Adrenal gland (tissue), 12 donors: Measurements from ENCODE around the gene FXYD5. TPM values are rescaled to one million over a fixed set of nuclear protein-coding genes. Genes with fewer than 3 reads are reported as not detected.

ENCODE experiments used
- DNase-seq, 7 donors: peaks; one replicate each; pipeline ENCODE4 v3.0.0-alpha.2; 2019 to 2020
- H3K27ac ChIP-seq, 5 donors: fragments of 200-600 bp; sonication (generic) in 4 of 5; 1 replicate in 3 of 5; 2 replicates in 2 of 5; pipeline versions ENCODE4 v1.5.1 to v1.8.0; 2016 to 2020; ENCODE audit warnings: mild to moderate bottlenecking in 1 of 5
- H3K27me3 ChIP-seq: fragments of 200-600 bp; 2 replicates; pipeline ENCODE4 v1.8.0; 2021
- H3K36me3 ChIP-seq, 2 donors: fragments of 200-600 bp; replicated peaks in 1 of 2; 1 replicate in 1 of 2; 2 replicates in 1 of 2; pipeline versions ENCODE4 v1.5.1 to v1.8.0; 2018 to 2022
- H3K4me1 ChIP-seq, 2 donors: fragments of 200-600 bp; replicated peaks in 1 of 2; 1 replicate in 1 of 2; 2 replicates in 1 of 2; pipeline versions ENCODE4 v1.5.1 to v1.8.0; 2018 to 2021
- H3K4me3 ChIP-seq, 4 donors: fragments of 200-600 bp; sonication (generic) in 3 of 4; one replicate each; pipeline ENCODE4 v1.5.1; 2016 to 2018
- H3K9me3 ChIP-seq, 3 donors: fragments of 200-600 bp; sonication (generic) in 1 of 3; replicated peaks in 1 of 3; 1 replicate in 2 of 3; 2 replicates in 1 of 3; pipeline versions ENCODE4 v1.5.1 to v1.8.0; 2016 to 2021
- POLR2A ChIP-seq, 2 donors: fragments of 450-650 bp; IDR thresholded peaks; one replicate each; pipeline ENCODE4 v1.6.1; 2017; ENCODE audit warnings: antibody characterized with exemption in 2 of 2, mild to moderate bottlenecking in 2 of 2, moderate library complexity in 1 of 2
- WGBS, 4 donors: extraction: QIAGEN DNeasy Blood & Tissue Kit in 2 of 4; methylation state at CpG; one replicate each; pipeline versions ENCODE4 v1.1.5 to v1.1.7; 2013 to 2017; 5-methylcytosine and 5-hydroxymethylcytosine counted together
- intact Hi-C, 2 donors: fragments of 100-400 bp; cut with DNase I; formaldehyde crosslinking; loops; one replicate each; pipeline versions ENCODE4 v1.14.1 to v1.15.0; 2022 to 2023
- polyA plus RNA-seq, 3 donors: library from polyadenylated mRNA; stranded (reverse); fragments of 200-250 nt in 2 of 3; fragments of 350-450 nt in 1 of 3; fragmentation: Illumina TruSeq in 1 of 3; extraction: RNeasy Lipid Tissue Mini Kit (QIAGEN cat#74804) in 1 of 3; gene quantifications; one replicate each; pipeline ENCODE4 v1.2.3, GENCODE V29; 2013 to 2014
- total RNA-seq, 9 donors: library from RNA; depleted of rRNA in 4 of 9; stranded (reverse); fragments of >200 nt in 4 of 9; fragments of 120-200 nt in 1 of 9; fragmentation: NEBNext Ultra II Directional in 1 of 9; extraction: Animal tissue kit (Norgen Biotek cat#: 25700) in 1 of 9; gene quantifications; one replicate each; pipeline versions ENCODE4 v1.1.0 to v1.2.4, GENCODE V29; 2013 to 2023
- TF ChIP-seq, protein P1 (sequence below), 6 experiments: fragments of 450-650 bp in 4 of 6; fragments of 200-600 bp in 2 of 6; sonication (generic) in 1 of 6; IDR thresholded peaks; 1 replicate in 5 of 6; 2 replicates in 1 of 6; pipeline versions ENCODE4 v1.5.1 to v1.8.0; 2016 to 2021; ENCODE audit warnings: antibody characterized with exemption in 6 of 6, mild to moderate bottlenecking in 2 of 6, moderate library complexity in 1 of 6
- donor health status: healthy with polysubstance abuse.
- donor health status: Bipolar disorder and iron deficiency.
- donor health status: DM: yes; HTN: yes; CAD: no.
- donor health status: DM: no; HTN: no; CAD: no.
- donor health status: DM: no; HTN: no; CAD: no.
- donor health status: DM: yes; HTN: yes; CAD: no.

FXYD5 gene
- total and polyA plus RNA-seq, 12 donors = 4.2 to 123 (median 38.9) TPM

DNA sequence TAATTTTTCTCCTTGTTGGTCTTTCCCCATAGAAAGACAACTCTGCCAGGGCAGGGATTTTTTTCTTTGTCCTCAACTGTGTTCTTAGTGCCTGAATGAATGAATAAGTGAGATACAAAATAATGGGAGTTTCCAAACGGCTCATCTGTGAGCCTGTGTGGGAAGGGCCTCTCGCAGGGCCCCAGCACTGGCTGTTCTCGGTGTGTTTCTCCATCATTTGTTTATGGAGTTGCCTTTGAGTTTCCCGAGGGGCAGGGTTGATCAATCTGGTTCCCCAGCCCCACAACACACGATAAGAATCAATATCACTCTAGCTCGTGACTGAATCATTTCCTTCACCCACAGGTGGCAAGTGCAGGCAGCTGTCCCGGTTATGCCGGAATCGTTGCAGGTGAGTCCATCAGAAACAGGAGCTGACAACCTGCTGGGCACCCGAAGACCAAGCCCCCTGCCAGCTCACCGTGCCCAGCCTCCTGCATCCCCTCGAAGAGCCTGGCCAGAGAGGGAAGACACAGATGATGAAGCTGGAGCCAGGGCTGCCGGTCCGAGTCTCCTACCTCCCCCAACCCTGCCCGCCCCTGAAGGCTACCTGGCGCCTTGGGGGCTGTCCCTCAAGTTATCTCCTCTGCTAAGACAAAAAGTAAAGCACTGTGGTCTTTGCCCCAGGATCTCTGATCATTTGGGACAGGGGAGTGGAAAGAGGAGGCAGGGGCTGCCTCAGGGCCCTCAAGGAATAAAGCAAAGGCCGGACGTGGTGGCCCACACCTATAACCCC lies 14.9 kb downstream of the FXYD5 start:
- WGBS, 4 donors = 80 to 85% (median 84%) methylated on average over 14 to 18 of the region's 18 CpGs
- Histone ChIP-seq H3K27ac (no peak overlapping the region), H3K27me3 (no peaks in the 10 kb centered on the region), H3K4me3 (no peak overlapping the region), H3K36me3 (no peaks in the 10 kb centered on the region), H3K9me3 (no peaks in the 10 kb centered on the region), H3K4me1 (no peaks in the 10 kb centered on the region)
- TF ChIP-seq, protein P1, sequence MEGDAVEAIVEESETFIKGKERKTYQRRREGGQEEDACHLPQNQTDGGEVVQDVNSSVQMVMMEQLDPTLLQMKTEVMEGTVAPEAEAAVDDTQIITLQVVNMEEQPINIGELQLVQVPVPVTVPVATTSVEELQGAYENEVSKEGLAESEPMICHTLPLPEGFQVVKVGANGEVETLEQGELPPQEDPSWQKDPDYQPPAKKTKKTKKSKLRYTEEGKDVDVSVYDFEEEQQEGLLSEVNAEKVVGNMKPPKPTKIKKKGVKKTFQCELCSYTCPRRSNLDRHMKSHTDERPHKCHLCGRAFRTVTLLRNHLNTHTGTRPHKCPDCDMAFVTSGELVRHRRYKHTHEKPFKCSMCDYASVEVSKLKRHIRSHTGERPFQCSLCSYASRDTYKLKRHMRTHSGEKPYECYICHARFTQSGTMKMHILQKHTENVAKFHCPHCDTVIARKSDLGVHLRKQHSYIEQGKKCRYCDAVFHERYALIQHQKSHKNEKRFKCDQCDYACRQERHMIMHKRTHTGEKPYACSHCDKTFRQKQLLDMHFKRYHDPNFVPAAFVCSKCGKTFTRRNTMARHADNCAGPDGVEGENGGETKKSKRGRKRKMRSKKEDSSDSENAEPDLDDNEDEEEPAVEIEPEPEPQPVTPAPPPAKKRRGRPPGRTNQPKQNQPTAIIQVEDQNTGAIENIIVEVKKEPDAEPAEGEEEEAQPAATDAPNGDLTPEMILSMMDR (IDR thresholded peaks at IDR 0.05) = no peak
- TF ChIP-seq POLR2A (IDR thresholded peaks at IDR 0.05) = no peak
- intact Hi-C loops = no loop called here
- DNase-seq = peak in 1 of 7 donors; percentile 23

DNA sequence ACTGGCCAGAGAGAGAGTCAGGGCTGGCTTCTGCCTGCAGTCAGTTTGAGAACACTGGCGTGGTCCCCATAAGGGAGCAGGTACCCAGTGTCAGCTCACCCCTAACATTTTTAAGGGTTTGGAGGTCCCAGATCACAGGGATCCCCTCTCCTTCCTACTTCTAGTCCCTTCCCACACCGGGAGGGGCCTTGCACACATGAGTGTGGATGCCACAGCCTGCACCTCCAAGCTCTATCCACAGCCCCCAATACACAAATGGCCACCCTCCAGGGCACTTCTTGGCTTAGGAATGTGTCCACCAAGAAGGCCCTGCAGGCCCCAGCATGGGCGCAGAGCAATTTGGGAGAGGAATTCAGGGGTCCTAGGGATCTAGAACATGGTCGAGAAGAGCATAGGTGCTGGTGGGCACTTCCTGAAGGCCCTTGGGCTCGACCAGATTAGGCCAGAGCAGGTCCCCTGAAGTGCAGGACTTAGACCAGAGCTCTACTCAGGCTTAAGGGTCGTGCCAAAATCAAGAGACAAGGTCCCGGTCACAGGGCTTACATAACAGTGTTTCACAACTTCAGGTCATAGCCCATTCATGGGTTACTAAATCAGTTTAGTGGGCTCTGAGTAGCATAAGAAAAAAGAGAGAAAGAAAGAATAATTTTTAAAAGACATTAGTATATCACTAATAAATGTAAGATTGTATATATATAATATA lies 16.0 kb downstream of the FXYD5 start:
- no peak overlapping the region for H3K4me3 ChIP-seq
- DNase-seq = peak in 2 of 7 donors; percentile 31 to 47
- H3K4me1 ChIP-seq = no peaks in the 10 kb centered on the region
- H3K9me3 ChIP-seq = no peaks in the 10 kb centered on the region
- H3K27me3 ChIP-seq = no peaks in the 10 kb centered on the region
- 62 to 75% (median 68%) methylated on average over 7 of the region's 7 CpGs for WGBS, 4 donors
- H3K27ac ChIP-seq = no peak overlapping the region
- TF ChIP-seq, protein P1 (IDR thresholded peaks at IDR 0.05) = no peak
- no peak for TF ChIP-seq POLR2A (IDR thresholded peaks at IDR 0.05)
- intact Hi-C loops = no loop called here
- H3K36me3 ChIP-seq = no peaks in the 10 kb centered on the region

- H3K36me3 ChIP-seq = no peaks in the 10 kb centered on the region
- no peaks in the 10 kb centered on the region for H3K9me3 ChIP-seq
- H3K27ac ChIP-seq = no peak overlapping the region
- intact Hi-C loops = no loop called here
- no peaks in the 10 kb centered on the region for H3K4me1 ChIP-seq
- no peaks in the 10 kb centered on the region for H3K27me3 ChIP-seq
- WGBS, 4 donors = 39 to 50% (median 45%) methylated on average over 3 of the region's 3 CpGs
- H3K4me3 ChIP-seq = no peak overlapping the region
- TF ChIP-seq, protein P1 (IDR thresholded peaks at IDR 0.05) = no peak
- no peak for TF ChIP-seq POLR2A (IDR thresholded peaks at IDR 0.05)
- DNase-seq = peak in 2 of 7 donors; percentile 18 to 42
These were observed 17.2 kb downstream of the FXYD5 start for GRCh38 chr19:35171730-35172129.

DNA sequence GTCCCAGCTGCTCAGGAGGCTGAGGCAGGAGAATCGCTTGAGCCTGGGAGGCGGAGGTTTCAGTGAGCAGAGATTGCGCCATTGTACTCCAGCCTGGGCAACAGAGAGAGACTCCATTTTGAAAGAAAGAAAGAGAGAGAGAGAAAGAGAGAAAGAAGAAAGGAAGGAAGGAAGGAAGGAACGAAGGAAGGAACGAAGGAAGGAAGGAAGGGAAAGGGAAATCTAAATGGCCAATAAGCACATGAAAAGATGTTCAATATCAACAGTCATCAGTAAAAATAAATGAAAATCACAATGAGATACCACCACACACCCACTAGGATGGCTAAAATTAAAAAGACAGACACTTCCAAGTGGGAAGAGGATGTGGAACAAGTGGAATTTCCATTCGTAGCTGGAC lies 19.7 kb downstream of the FXYD5 start:
- Histone ChIP-seq H3K36me3 (no peaks in the 10 kb centered on the region), H3K9me3 (no peaks in the 10 kb centered on the region), H3K27me3 (no peaks in the 10 kb centered on the region), H3K27ac (no peak overlapping the region), H3K4me3 (no peak overlapping the region), H3K4me1 (no peaks in the 10 kb centered on the region)
- WGBS, 4 donors = 86 to 92% (median 89%) methylated on average over 6 of the region's 6 CpGs
- no peak for DNase-seq
- no peak for TF ChIP-seq POLR2A (IDR thresholded peaks at IDR 0.05)
- TF ChIP-seq, protein P1 (IDR thresholded peaks at IDR 0.05) = no peak
- intact Hi-C loops = no loop called here
